ENCODE measurements around the gene TTYH2.
"Not testable (repeated sequence)": the region's sequence is repeated elsewhere in the genome, so short reads cannot be mapped to it uniquely, and the experiment has no call there.

The TTYH2 gene

DNA sequence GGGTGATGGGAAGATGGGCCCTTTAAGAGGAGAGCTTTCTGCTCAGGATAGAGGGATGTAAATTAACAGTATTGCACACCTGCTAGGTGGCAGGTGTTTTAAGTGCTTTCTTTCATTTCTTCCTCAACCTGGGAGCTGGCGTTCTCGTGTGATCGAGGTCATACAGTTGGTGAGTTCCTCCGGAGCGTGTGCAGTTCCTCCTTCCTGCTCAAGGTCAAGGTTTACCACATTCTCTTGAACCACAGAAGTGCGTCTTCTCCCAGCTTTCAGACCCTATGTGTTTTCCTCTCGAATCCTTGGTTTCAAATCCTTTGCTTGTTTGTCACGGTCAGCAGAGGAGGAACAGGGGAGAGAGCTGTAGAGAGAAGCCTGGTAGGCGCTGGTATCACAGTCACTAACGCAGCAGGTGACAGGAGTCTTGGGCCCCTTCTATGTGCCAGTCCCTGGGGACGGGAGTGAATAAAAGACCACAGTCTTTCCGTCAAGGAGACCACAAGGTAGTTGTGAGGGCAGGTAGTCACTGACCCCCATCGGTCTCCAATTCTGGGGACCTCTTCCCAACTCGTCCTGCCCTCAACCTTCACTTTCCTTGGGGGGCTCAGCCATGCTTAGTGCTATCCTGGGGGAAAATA, 61.5 kb downstream of the TTYH2 start:
- DNase-seq (ENCODE audit: low read depth): no peak
- TF ChIP-seq, protein P1, sequence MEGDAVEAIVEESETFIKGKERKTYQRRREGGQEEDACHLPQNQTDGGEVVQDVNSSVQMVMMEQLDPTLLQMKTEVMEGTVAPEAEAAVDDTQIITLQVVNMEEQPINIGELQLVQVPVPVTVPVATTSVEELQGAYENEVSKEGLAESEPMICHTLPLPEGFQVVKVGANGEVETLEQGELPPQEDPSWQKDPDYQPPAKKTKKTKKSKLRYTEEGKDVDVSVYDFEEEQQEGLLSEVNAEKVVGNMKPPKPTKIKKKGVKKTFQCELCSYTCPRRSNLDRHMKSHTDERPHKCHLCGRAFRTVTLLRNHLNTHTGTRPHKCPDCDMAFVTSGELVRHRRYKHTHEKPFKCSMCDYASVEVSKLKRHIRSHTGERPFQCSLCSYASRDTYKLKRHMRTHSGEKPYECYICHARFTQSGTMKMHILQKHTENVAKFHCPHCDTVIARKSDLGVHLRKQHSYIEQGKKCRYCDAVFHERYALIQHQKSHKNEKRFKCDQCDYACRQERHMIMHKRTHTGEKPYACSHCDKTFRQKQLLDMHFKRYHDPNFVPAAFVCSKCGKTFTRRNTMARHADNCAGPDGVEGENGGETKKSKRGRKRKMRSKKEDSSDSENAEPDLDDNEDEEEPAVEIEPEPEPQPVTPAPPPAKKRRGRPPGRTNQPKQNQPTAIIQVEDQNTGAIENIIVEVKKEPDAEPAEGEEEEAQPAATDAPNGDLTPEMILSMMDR (IDR thresholded peaks at IDR 0.05; ENCODE audit: insufficient read depth, low read depth, low read length, missing control alignments): no peak
- H3K4me3 ChIP-seq (ENCODE audit: low read length): no peak overlapping the region

DNA sequence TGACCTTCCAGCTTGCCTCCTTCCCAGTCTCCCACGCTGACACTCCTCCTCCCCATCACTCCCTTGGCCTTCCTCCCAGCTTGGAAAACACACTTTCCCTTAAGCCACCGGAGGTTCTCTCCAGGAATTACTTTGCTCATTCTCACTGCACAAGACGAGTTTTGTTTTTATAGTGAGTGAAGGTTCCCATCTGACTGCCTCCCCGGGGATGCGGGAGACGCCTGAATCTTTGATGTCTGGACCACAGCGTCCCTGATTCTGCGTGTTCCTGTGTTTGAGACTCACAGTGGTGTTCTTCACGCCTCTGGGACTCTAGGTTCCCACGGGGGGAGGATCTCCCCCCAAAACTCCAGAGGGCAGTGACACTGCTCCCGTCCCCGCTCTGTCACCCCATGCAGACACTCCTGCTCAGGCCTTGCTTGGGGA, 62.7 kb downstream of the TTYH2 start:
- TF ChIP-seq, protein P1 (IDR thresholded peaks at IDR 0.05; ENCODE audit: insufficient read depth, low read depth, low read length, missing control alignments): no peak
- no peak overlapping the region for H3K4me3 ChIP-seq (ENCODE audit: low read length)
- DNase-seq (ENCODE audit: low read depth): no peak

DNA sequence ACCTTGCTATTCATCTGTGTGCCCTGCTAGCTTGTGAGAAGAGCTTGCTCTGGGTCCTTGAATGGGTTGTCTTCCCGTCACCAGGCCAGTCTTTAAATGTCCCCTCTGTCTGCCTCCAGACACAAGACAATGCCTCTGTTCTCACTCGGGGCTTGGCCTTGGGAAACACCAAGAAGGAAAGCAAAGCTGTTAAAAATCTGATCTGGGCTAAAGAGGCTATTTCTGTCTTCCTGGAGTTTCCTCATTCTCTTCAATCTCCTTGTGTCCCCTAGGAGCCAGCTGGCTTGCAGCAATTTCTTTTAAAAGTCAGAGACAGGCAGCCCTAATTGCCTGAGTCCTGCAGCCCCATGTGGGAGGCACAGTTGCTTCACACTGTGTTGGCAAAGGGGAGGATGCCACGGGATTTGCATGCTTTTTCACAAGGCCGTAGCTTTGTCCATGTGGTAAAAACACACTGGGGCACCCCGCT, 63.2 kb downstream of the TTYH2 start:
- no peak overlapping the region for H3K4me3 ChIP-seq (ENCODE audit: low read length)
- TF ChIP-seq, protein P1 (IDR thresholded peaks at IDR 0.05; ENCODE audit: insufficient read depth, low read depth, low read length, missing control alignments): no peak
- DNase-seq (ENCODE audit: low read depth): no peak

DNA sequence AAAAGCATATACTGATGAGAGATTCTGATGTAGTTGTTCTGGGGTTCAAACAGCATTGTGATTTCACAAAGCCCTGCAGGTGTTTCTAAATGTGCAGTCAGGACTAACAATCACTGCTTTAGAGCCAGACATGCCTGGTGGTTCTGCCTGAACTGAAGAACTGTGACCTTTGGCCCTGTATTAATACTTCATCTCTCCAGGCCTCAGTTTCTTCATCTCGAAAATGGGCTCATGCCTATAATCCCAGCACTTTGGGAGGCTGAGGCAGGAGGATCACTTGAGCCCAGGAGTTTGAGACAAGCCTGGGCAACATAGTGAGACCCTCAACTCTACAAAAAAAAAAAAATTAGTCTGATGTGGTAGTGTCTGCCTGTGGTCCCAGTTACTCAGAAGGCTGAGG, 64.6 kb downstream of the TTYH2 start:
- DNase-seq (ENCODE audit: low read depth): no peak
- TF ChIP-seq, protein P1 (IDR thresholded peaks at IDR 0.05; ENCODE audit: insufficient read depth, low read depth, low read length, missing control alignments): no peak
- no peak overlapping the region for H3K4me3 ChIP-seq (ENCODE audit: low read length)

DNA sequence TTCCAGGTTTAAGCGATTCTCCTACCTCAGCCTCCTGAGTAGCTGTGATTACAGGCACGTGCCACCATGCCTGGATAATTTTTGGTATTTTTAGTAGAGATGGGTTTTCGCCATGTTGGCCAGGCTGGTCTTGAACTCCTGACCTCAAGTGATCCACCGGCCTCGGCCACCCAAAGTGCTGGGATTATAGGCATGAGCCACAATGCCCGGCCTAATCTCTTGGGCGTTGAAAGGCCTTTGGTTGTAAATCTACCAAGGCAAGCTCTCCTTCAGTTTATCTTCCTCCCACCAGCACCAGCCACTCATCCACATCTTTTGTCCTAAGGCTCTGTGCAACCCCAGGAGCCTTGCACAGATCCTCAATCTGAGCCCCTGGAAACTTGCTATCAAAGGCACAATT, 66.2 kb downstream of the TTYH2 start:
- DNase-seq (ENCODE audit: low read depth); H3K4me3 ChIP-seq (ENCODE audit: low read length): not testable (repeated sequence)

DNA sequence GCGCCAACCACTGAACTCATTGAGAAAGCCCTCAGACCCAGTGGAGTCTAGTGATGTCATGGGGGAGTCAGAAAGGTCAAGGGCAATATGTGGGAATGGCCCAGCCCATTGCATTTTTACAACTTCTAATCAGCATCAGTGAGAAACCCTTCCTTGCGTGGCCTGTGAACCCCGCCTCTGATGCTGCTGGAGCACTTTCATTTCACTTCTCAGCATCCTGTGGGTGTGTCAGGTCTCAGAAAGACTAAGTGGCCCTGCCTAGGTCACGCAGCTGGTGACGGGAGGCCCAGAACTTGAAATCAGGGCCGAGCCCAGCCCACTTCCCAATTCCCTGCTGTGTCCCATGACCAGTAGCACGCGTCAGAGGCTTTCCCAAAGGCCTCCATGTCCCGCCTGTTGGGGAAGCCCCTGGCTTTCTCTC, 66.7 kb downstream of the TTYH2 start:
- TF ChIP-seq, protein P1 (IDR thresholded peaks at IDR 0.05; ENCODE audit: insufficient read depth, low read depth, low read length, missing control alignments): no peak
- DNase-seq (ENCODE audit: low read depth): no peak
- H3K4me3 ChIP-seq (ENCODE audit: low read length): no peak overlapping the region

DNA sequence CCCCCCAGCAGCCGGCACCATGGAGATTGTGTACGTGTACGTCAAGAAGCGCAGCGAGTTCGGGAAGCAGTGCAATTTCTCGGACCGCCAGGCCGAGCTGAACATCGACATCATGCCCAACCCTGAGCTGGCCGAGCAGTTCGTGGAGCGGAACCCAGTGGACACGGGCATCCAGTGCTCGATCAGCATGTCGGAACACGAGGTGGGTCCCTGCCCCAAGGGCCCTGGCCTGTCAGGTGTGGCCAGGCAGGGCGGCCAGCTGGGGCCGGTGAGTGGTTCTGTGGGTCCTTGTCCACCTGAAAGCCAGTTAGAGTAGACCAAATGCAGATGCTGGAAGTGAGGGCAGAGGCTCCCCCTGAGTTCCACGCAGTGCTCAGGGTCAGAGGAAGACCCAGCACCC, 68.4 kb downstream of the TTYH2 start:
- no peak overlapping the region for H3K4me3 ChIP-seq (ENCODE audit: low read length)
- TF ChIP-seq, protein P1 (IDR thresholded peaks at IDR 0.05; ENCODE audit: insufficient read depth, low read depth, low read length, missing control alignments): no peak
- DNase-seq (ENCODE audit: low read depth): no peak

DNA sequence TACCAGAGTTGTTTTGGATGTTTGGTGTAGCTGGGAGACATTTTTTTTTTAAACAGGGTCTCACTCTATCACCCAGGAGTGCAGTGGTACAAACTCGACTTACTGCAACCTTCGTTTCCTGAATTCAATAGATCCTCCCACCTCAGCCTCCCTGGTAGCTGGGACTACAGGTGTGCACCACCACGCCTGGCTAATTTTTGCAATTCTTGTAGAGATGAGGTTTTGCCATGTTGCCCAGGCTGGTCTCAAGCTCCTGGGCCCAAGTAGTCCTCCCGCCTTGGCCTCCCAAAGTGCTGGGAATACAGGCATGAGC, 68.9 kb downstream of the TTYH2 start:
- DNase-seq (ENCODE audit: low read depth); H3K4me3 ChIP-seq (ENCODE audit: low read length): not testable (repeated sequence)
